Skeletal muscle tissue (tissue), 4 donors: ENCODE results near the gene PRKG1. TPM values are rescaled to one million over a fixed set of nuclear protein-coding genes. Genes with fewer than 3 reads are reported as not detected.

Experiments used
- H3K27ac ChIP-seq: one replicate; pipeline ENCODE4 v1.7.0; 2013; ENCODE audit warnings: mild to moderate bottlenecking, low read depth, low read length, inconsistent platforms
- H3K27me3 ChIP-seq, 3 donors: one replicate each; pipeline ENCODE4 v1.7.0; 2013; ENCODE audit warnings: low read length in 3 of 3; ENCODE audit not compliant: control insufficient read depth in 3 of 3, insufficient read depth in 3 of 3
- H3K36me3 ChIP-seq, 3 donors: one replicate each; pipeline ENCODE4 v1.7.0; 2013; ENCODE audit warnings: low read length in 3 of 3; ENCODE audit not compliant: control insufficient read depth in 3 of 3, insufficient read depth in 3 of 3
- H3K4me1 ChIP-seq, 3 donors: one replicate each; pipeline ENCODE4 v1.7.0; 2013; ENCODE audit warnings: low read length in 3 of 3, mild to moderate bottlenecking in 3 of 3; ENCODE audit not compliant: control insufficient read depth in 3 of 3, insufficient read depth in 3 of 3
- H3K4me3 ChIP-seq, 3 donors: one replicate each; pipeline ENCODE4 v1.7.0; 2013; ENCODE audit warnings: low read length in 3 of 3
- H3K9ac ChIP-seq, 3 donors: one replicate each; pipeline ENCODE4 v1.7.0; 2013; ENCODE audit warnings: low read length in 3 of 3, mild to moderate bottlenecking in 3 of 3, moderate library complexity in 2 of 3, low read depth in 1 of 3
- H3K9me3 ChIP-seq, 3 donors: one replicate each; pipeline ENCODE4 v1.7.0; 2013; ENCODE audit warnings: low read length in 3 of 3; ENCODE audit not compliant: control insufficient read depth in 3 of 3
- total RNA-seq: library from RNA; depleted of rRNA; stranded (reverse); fragments of >200 nt; gene quantifications from one replicate; pipeline ENCODE4 v1.2.3, GENCODE V29; 2014
- donor health status: Osteomylitis.

PRKG1 gene
- total RNA-seq, 1 donor from 2014 or later, result 44.9 TPM

- Histone ChIP-seq H3K36me3 (no peaks in the 10 kb centered on the region), H3K9ac (no peak overlapping the region), H3K27ac (no peak overlapping the region), H3K27me3 (no peaks in the 10 kb centered on the region), H3K4me3 (no peak overlapping the region), H3K4me1 (no peaks in the 10 kb centered on the region), H3K9me3 (no peaks in the 10 kb centered on the region)
These were observed 397.0 kb downstream of the PRKG1 start for GRCh38 chr10:51471271-51471670.

- no peaks in the 10 kb centered on the region for H3K4me1 ChIP-seq
- H3K9me3 ChIP-seq, result no peaks in the 10 kb centered on the region
- H3K36me3 ChIP-seq, result no peaks in the 10 kb centered on the region
- no peak overlapping the region for H3K27ac ChIP-seq
- H3K27me3 ChIP-seq, result no peaks in the 10 kb centered on the region
- no peak overlapping the region for H3K4me3 ChIP-seq
- no peak overlapping the region for H3K9ac ChIP-seq
These were observed 397.9 kb downstream of the PRKG1 start for GRCh38 chr10:51472154-51472553.

GRCh38 chr10:51479711-51480110, 405.4 kb downstream of the PRKG1 start:
- Histone ChIP-seq H3K4me1 (no peaks in the 10 kb centered on the region), H3K9ac (no peak overlapping the region), H3K4me3 (no peak overlapping the region), H3K36me3 (no peaks in the 10 kb centered on the region), H3K9me3 (no peaks in the 10 kb centered on the region), H3K27me3 (no peaks in the 10 kb centered on the region), H3K27ac (no peak overlapping the region)

GRCh38 chr10:51485668-51486067, 411.4 kb downstream of the PRKG1 start:
- Histone ChIP-seq H3K36me3 (no peaks in the 10 kb centered on the region), H3K4me1 (no peaks in the 10 kb centered on the region), H3K9me3 (no peaks in the 10 kb centered on the region), H3K4me3 (no peak overlapping the region), H3K27ac (no peak overlapping the region), H3K27me3 (no peaks in the 10 kb centered on the region), H3K9ac (no peak overlapping the region)

GRCh38 chr10:51487576-51487975, 413.3 kb downstream of the PRKG1 start:
- H3K27me3 ChIP-seq, result no peaks in the 10 kb centered on the region
- H3K9me3 ChIP-seq, result no peaks in the 10 kb centered on the region
- no peaks in the 10 kb centered on the region for H3K36me3 ChIP-seq
- H3K9ac ChIP-seq, result no peak overlapping the region
- no peak overlapping the region for H3K27ac ChIP-seq
- H3K4me1 ChIP-seq, result no peaks in the 10 kb centered on the region
- no peak overlapping the region for H3K4me3 ChIP-seq

- Histone ChIP-seq H3K4me3 (no peak overlapping the region), H3K9ac (no peak overlapping the region), H3K27me3 (no peaks in the 10 kb centered on the region), H3K27ac (no peak overlapping the region), H3K4me1 (no peaks in the 10 kb centered on the region), H3K36me3 (no peaks in the 10 kb centered on the region), H3K9me3 (no peaks in the 10 kb centered on the region)
These were observed 414.6 kb downstream of the PRKG1 start for GRCh38 chr10:51488766-51489408.

- H3K36me3 ChIP-seq, result no peaks in the 10 kb centered on the region
- no peaks in the 10 kb centered on the region for H3K27me3 ChIP-seq
- peaks cover 3 to 15% (median 10%) of the 10 kb centered on the region in 3 donors for H3K4me1 ChIP-seq
- no peaks in the 10 kb centered on the region for H3K9me3 ChIP-seq
- no peak overlapping the region for H3K9ac ChIP-seq
- no peak overlapping the region for H3K27ac ChIP-seq
- H3K4me3 ChIP-seq, result no peak overlapping the region
These were observed 424.1 kb downstream of the PRKG1 start for GRCh38 chr10:51498424-51498823.

GRCh38 chr10:51501396-51501795, 427.1 kb downstream of the PRKG1 start:
- H3K4me3 ChIP-seq, result no peak overlapping the region
- no peaks in the 10 kb centered on the region for H3K27me3 ChIP-seq
- no peak overlapping the region for H3K9ac ChIP-seq
- H3K27ac ChIP-seq, result no peak overlapping the region
- H3K4me1 ChIP-seq, result peaks cover 3 to 15% (median 10%) of the 10 kb centered on the region in 3 donors
- no peaks in the 10 kb centered on the region for H3K9me3 ChIP-seq
- H3K36me3 ChIP-seq, result no peaks in the 10 kb centered on the region

- Histone ChIP-seq H3K4me3 (no peak overlapping the region), H3K9me3 (no peaks in the 10 kb centered on the region), H3K36me3 (no peaks in the 10 kb centered on the region), H3K27ac (no peak overlapping the region), H3K9ac (no peak overlapping the region), H3K4me1 (peaks cover 3 to 15% (median 10%) of the 10 kb centered on the region in 3 donors), H3K27me3 (no peaks in the 10 kb centered on the region)
These were observed 427.8 kb downstream of the PRKG1 start for GRCh38 chr10:51502124-51502523.

GRCh38 chr10:51503378-51503777, 429.1 kb downstream of the PRKG1 start:
- peak overlapping the region; percentile 65 for H3K27ac ChIP-seq
- H3K4me3 ChIP-seq, result no peak overlapping the region
- no peak overlapping the region for H3K9ac ChIP-seq
- no peaks in the 10 kb centered on the region for H3K27me3 ChIP-seq
- H3K4me1 ChIP-seq, result peaks cover 3 to 15% (median 10%) of the 10 kb centered on the region in 3 donors
- H3K36me3 ChIP-seq, result no peaks in the 10 kb centered on the region
- H3K9me3 ChIP-seq, result no peaks in the 10 kb centered on the region
